Astrocyte (in vitro differentiated cells and primary cell): ENCODE results near the gene ZCCHC2.

Experiments used
- CTCF ChIP-seq: IDR thresholded peaks from 2 replicates; pipeline ENCODE4 v1.5.1; 2011; ENCODE audit warnings: low read depth, mild to moderate bottlenecking, inconsistent platforms, low read length, moderate library complexity; ENCODE audit not compliant: insufficient read depth
- EZH2 ChIP-seq: IDR thresholded peaks from 2 replicates; pipeline ENCODE4 v1.6.1; 2012; ENCODE audit warnings: mild to moderate bottlenecking, low read length, inconsistent platforms; ENCODE audit not compliant: insufficient read depth

- TF ChIP-seq CTCF (no peak), EZH2 (no peak)
Observed at GRCh38 chr18:62486290-62486964, 36.4 kb upstream of the ZCCHC2 start.
